ENCODE measurements around the gene PTCD2. TPM values are rescaled to one million over a fixed set of nuclear protein-coding genes. Genes with fewer than 3 reads are reported as not detected.

Gene PTCD2
- total and polyA plus RNA-seq, 9 of the 15 experiments (the other 6 are each of a cell fraction or from before 2014, with no cell fraction given) = 11.9 to 28.5 (median 18.6) TPM

DNA sequence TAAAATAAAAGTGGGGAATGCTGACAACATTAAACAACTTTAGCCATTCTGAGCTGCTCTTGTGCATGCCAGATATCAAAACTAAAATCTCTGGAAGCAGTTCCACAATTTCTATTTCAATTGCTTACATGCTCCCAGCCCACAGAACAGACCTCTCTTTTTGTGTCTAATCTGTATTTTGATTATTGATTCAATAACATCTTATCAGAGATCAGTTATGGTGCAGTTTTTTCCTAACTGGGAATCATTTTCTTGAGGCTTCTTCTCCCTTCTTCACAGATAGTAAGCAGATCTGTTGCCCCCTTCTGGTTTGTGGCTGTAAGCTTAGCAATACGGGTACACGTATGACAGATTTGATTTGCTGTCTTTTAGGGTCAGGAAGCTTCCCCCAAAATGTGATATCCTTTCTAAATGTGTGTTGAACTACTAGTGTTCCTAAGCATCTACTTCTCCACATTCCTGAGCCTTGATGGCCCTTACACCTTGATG lies 39.5 kb upstream of the PTCD2 start (continued):
- TF ChIP-seq STAT6 (CRISPR knock-in tag; IDR thresholded peaks at IDR 0.05) = no peak
- TF ChIP-seq, protein P1, sequence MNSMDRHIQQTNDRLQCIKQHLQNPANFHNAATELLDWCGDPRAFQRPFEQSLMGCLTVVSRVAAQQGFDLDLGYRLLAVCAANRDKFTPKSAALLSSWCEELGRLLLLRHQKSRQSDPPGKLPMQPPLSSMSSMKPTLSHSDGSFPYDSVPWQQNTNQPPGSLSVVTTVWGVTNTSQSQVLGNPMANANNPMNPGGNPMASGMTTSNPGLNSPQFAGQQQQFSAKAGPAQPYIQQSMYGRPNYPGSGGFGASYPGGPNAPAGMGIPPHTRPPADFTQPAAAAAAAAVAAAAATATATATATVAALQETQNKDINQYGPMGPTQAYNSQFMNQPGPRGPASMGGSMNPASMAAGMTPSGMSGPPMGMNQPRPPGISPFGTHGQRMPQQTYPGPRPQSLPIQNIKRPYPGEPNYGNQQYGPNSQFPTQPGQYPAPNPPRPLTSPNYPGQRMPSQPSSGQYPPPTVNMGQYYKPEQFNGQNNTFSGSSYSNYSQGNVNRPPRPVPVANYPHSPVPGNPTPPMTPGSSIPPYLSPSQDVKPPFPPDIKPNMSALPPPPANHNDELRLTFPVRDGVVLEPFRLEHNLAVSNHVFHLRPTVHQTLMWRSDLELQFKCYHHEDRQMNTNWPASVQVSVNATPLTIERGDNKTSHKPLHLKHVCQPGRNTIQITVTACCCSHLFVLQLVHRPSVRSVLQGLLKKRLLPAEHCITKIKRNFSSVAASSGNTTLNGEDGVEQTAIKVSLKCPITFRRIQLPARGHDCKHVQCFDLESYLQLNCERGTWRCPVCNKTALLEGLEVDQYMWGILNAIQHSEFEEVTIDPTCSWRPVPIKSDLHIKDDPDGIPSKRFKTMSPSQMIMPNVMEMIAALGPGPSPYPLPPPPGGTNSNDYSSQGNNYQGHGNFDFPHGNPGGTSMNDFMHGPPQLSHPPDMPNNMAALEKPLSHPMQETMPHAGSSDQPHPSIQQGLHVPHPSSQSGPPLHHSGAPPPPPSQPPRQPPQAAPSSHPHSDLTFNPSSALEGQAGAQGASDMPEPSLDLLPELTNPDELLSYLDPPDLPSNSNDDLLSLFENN (IDR thresholded peaks at IDR 0.05; ENCODE audit: low read depth in 2 of 2, low read length in 2 of 2) = no peak
- no peak for TF ChIP-seq ZHX1 (conservative IDR thresholded peaks at IDR 0.05; ENCODE audit: low read length)
- no peak for TF ChIP-seq HBP1 (CRISPR knock-in tag; IDR thresholded peaks at IDR 0.05)
- no peak for TF ChIP-seq YY1 (IDR thresholded peaks at IDR 0.05; ENCODE audit: borderline replicate concordance in 1 of 3, control insufficient read depth in 1 of 3, extremely low read depth in 1 of 3, insufficient read depth in 3 of 3, insufficient read length in 1 of 3, insufficient replicate concordance in 2 of 3, low read depth in 1 of 3, low read length in 2 of 3)
- no peak for TF ChIP-seq ARID3A (IDR thresholded peaks at IDR 0.05; ENCODE audit: borderline replicate concordance, low read depth, low read length)
- TF ChIP-seq PHB2 (IDR thresholded peaks at IDR 0.05; ENCODE audit: low read depth) = no peak
- TF ChIP-seq, protein P2, sequence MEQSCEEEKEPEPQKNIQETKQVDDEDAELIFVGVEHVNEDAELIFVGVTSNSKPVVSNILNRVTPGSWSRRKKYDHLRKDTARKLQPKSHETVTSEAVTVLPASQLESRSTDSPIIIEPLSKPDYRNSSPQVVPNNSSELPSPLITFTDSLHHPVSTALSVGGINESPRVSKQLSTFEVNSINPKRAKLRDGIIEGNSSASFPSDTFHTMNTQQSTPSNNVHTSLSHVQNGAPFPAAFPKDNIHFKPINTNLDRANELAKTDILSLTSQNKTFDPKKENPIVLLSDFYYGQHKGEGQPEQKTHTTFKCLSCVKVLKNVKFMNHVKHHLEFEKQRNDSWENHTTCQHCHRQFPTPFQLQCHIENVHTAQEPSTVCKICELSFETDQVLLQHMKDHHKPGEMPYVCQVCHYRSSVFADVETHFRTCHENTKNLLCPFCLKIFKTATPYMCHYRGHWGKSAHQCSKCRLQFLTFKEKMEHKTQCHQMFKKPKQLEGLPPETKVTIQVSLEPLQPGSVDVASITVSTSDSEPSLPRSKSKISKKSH (CRISPR knock-in tag; IDR thresholded peaks at IDR 0.05) = no peak
- TF ChIP-seq ATF6 (CRISPR knock-in tag; IDR thresholded peaks at IDR 0.05) = no peak
